HCT116 (cell line): ENCODE data around the gene POLE. TPM values are rescaled to one million over a fixed set of nuclear protein-coding genes. Genes with fewer than 3 reads are reported as not detected.

Experiments
- ATAC-seq: fragments of 200-7000 bp; cut with Tn5 transposase; 2 replicates; pipeline ENCODE4 v1.9.1; 2020; ENCODE audit warnings: mild to moderate bottlenecking, moderate library complexity
- BruUV-seq: library from RNA; stranded (reverse); fragments of 400-500 nt; replicated peaks from 2 replicates; lab custom pipeline; 2021; lab: Mats Ljungman, UMichigan
- CTCF ChIA-PET: fragments of 300-600 bp; sonication (Branson Sonifier 250); formaldehyde crosslinking; loops from one replicate; lab custom pipeline; 2021; ENCODE audit warnings: antibody characterized with exemption; lab: Charles Lee
- POLR2A ChIA-PET: fragments of 300-600, 350-600 bp; sonication (Branson Sonifier 250); formaldehyde crosslinking; loops from one replicate; lab custom pipeline; 2021; ENCODE audit warnings: antibody characterized with exemption; lab: Charles Lee
- RAD21 ChIA-PET, 2 experiments: fragments of 300-600 bp; sonication (Branson Sonifier 250); formaldehyde crosslinking; loops; one replicate each; lab custom pipeline; 2023; ENCODE audit warnings: low total read pairs in 2 of 2; ENCODE audit not compliant: uncharacterized antibody in 2 of 2, unreplicated experiment in 2 of 2, low non-redundant PET in 1 of 2; lab: Charles Lee
- DNase-seq: peaks from one replicate; pipeline ENCODE4 v3.0.0-alpha.2; 2010; ENCODE audit warnings: low read depth, low spot score
- H2AFZ ChIP-seq: fragments of 200-600 bp; shearing (Covaris generic), sonication (generic); 2 replicates; pipeline ENCODE4 v1.6.1; 2017; ENCODE audit warnings: low read depth, mixed run types, mixed read lengths, antibody characterized with exemption, low read length; ENCODE audit not compliant: poor library complexity, severe bottlenecking
- H3K27ac ChIP-seq: 2 replicates; pipeline ENCODE4 v1.5.1; 2012; ENCODE audit warnings: low read depth, low read length
- H3K27me3 ChIP-seq: fragments of 200-600 bp; sonication (generic); 2 replicates; pipeline ENCODE4 v1.6.1; 2016; ENCODE audit warnings: mixed run types, low read length, mixed read lengths; ENCODE audit not compliant: insufficient read depth
- H3K36me3 ChIP-seq, 2 experiments: fragments of 200-500 bp in 1 of 2; fragments of 200-600 bp in 1 of 2; sonication (Bioruptor generic) in 1 of 2; sonication (generic) in 1 of 2; 2 replicates each; pipeline versions ENCODE4 v1.5.1 to v1.6.1; 2014 to 2016; ENCODE audit warnings: low read length in 2 of 2, inconsistent platforms in 1 of 2, mixed read lengths in 1 of 2, mixed run types in 1 of 2; ENCODE audit not compliant: insufficient read depth in 2 of 2, control insufficient read depth in 1 of 2
- H3K4me1 ChIP-seq, 2 experiments: fragments of 200-600 bp in 1 of 2; sonication (generic) in 1 of 2; 2 replicates each; pipeline versions ENCODE4 v1.5.1 to v1.6.1; 2012 to 2017; ENCODE audit warnings: low read length in 2 of 2, inconsistent platforms in 1 of 2, mild to moderate bottlenecking in 1 of 2, mixed read lengths in 1 of 2, mixed run types in 1 of 2, moderate library complexity in 1 of 2; ENCODE audit not compliant: insufficient read depth in 2 of 2, control insufficient read depth in 1 of 2
- H3K4me2 ChIP-seq: fragments of 200-600 bp; sonication (generic); 2 replicates; pipeline ENCODE4 v1.6.1; 2017; ENCODE audit warnings: mixed run types, low read length, mixed read lengths
- H3K4me3 ChIP-seq, 2 experiments: fragments of 200-600 bp in 1 of 2; sonication (generic) in 1 of 2; replicated peaks in 1 of 2; 2 replicates each; pipeline ENCODE4 v1.5.1; 2011 to 2016; ENCODE audit warnings: low read length in 2 of 2, control low read depth in 1 of 2, low read depth in 1 of 2, mild to moderate bottlenecking in 1 of 2, mixed read lengths in 1 of 2, mixed run types in 1 of 2
- H3K79me2 ChIP-seq: fragments of 200-600 bp; sonication (generic); 2 replicates; pipeline ENCODE4 v1.6.1; 2017; ENCODE audit warnings: mild to moderate bottlenecking, mixed run types, low read length, moderate library complexity, mixed read lengths; ENCODE audit not compliant: insufficient read depth
- H3K9ac ChIP-seq: fragments of 200-600 bp; sonication (generic); 2 replicates; pipeline ENCODE4 v1.6.1; 2016; ENCODE audit warnings: low read length, mixed read lengths
- H3K9me2 ChIP-seq: fragments of 200-600 bp; sonication (generic), shearing (Covaris generic); 2 replicates; pipeline ENCODE4 v1.6.1; 2017; ENCODE audit warnings: mixed run types, mild to moderate bottlenecking, moderate library complexity; ENCODE audit not compliant: insufficient read depth
- H3K9me3 ChIP-seq, 2 experiments: fragments of 200-500 bp in 1 of 2; fragments of 200-600 bp in 1 of 2; sonication (Bioruptor generic) in 1 of 2; sonication (generic) in 1 of 2; 2 replicates each; pipeline ENCODE4 v1.6.1; 2014 to 2017; ENCODE audit warnings: low read length in 2 of 2, mixed read lengths in 2 of 2, inconsistent platforms in 1 of 2, low read depth in 1 of 2, mild to moderate bottlenecking in 1 of 2, mixed run types in 1 of 2, moderate library complexity in 1 of 2; ENCODE audit not compliant: control insufficient read depth in 1 of 2, insufficient read depth in 1 of 2
- H4K20me1 ChIP-seq: fragments of 200-600 bp; sonication (generic), shearing (Covaris generic); 2 replicates; pipeline ENCODE4 v1.6.1; 2017; ENCODE audit warnings: mixed run types, mild to moderate bottlenecking, moderate library complexity; ENCODE audit not compliant: insufficient read depth
- SIN3A ChIP-seq: IDR thresholded peaks from 2 replicates; pipeline ENCODE4 v1.6.1; 2012; ENCODE audit warnings: low read depth
- TCF7L2 ChIP-seq: IDR thresholded peaks from 2 replicates; pipeline ENCODE4 v1.7.0; 2011; ENCODE audit warnings: borderline replicate concordance, inconsistent platforms; ENCODE audit not compliant: insufficient read depth, insufficient read length; ENCODE audit errors: extremely low read depth
- intact Hi-C: fragments of 100-400 bp; cut with micrococcal nuclease; formaldehyde crosslinking; loops from 2 replicates; pipeline ENCODE4 v1.10.0; 2022
- total RNA-seq: library from RNA; stranded (reverse); gene quantifications from one replicate; pipeline ENCODE4 v1.2.1, GENCODE V29; 2021; ENCODE audit not compliant: unreplicated experiment
- TF ChIP-seq, protein P1 (sequence below): IDR thresholded peaks from 2 replicates; pipeline ENCODE4 v1.6.1; 2012; ENCODE audit warnings: low read depth
- TF ChIP-seq, protein P2 (sequence below): IDR thresholded peaks from 2 replicates; pipeline ENCODE4 v1.6.1; 2011; ENCODE audit warnings: mild to moderate bottlenecking, low read length, moderate library complexity; ENCODE audit not compliant: insufficient replicate concordance; ENCODE audit errors: extremely low read depth
- TF ChIP-seq, protein P3 (sequence below): IDR thresholded peaks from 2 replicates; pipeline ENCODE4 v1.6.1; 2012

The POLE gene
- total RNA-seq, 1 experiment from 2014 or later: 128 TPM

DNA sequence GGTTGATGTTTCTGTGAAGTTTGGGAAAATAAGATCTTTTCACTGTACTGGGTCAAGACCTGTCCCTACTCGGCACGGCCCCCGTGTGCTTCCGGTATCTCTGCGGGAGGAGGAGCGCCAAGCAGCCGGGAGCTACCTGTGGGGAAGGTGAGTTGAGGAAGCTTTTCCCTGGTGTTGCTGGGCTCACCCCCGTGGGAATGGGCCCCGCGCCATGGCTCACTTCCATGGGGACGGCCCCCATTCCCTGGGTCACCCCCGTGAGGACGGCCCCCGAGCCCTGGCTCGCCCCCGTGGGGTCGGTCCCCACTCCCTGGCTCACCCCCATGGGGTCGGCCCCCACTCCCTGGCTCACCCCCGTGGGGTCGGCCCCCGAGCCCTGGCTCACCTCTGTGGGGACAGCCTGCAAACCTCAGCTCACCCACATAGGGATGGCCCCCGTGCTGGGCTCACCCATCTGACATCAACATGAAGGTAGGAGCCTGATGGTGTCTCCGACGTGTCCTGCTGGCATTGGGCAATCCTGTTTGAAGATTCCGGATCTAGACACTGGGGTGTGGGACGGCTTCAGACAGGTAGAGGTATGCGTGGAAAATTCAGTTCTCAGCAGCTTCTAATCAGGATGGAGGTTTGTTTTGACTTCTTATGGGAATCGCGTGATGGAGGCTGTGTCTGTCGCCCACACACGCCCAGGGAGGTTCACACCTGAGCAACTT is 85.8 kb downstream of the POLE start:
- H3K9me3 ChIP-seq: no peaks in the 10 kb centered on the region
- no peaks in the 10 kb centered on the region for H3K9me2 ChIP-seq
- DNase-seq (no peak), ATAC-seq (no peak)
- BruUV-seq: no TSS peak
- no peaks in the 10 kb centered on the region for H4K20me1 ChIP-seq
- ChIA-PET RAD21 (no interaction called here), POLR2A (no interaction called here), CTCF (interaction anchor here (2.3 kb wide), 1 partner anchor 13 kb away, joined by 7 read pairs; no protein-coding TSS in a partner anchor)
- TF ChIP-seq, protein P1, sequence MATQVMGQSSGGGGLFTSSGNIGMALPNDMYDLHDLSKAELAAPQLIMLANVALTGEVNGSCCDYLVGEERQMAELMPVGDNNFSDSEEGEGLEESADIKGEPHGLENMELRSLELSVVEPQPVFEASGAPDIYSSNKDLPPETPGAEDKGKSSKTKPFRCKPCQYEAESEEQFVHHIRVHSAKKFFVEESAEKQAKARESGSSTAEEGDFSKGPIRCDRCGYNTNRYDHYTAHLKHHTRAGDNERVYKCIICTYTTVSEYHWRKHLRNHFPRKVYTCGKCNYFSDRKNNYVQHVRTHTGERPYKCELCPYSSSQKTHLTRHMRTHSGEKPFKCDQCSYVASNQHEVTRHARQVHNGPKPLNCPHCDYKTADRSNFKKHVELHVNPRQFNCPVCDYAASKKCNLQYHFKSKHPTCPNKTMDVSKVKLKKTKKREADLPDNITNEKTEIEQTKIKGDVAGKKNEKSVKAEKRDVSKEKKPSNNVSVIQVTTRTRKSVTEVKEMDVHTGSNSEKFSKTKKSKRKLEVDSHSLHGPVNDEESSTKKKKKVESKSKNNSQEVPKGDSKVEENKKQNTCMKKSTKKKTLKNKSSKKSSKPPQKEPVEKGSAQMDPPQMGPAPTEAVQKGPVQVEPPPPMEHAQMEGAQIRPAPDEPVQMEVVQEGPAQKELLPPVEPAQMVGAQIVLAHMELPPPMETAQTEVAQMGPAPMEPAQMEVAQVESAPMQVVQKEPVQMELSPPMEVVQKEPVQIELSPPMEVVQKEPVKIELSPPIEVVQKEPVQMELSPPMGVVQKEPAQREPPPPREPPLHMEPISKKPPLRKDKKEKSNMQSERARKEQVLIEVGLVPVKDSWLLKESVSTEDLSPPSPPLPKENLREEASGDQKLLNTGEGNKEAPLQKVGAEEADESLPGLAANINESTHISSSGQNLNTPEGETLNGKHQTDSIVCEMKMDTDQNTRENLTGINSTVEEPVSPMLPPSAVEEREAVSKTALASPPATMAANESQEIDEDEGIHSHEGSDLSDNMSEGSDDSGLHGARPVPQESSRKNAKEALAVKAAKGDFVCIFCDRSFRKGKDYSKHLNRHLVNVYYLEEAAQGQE: no peak
- no peak for TF ChIP-seq TCF7L2
- TF ChIP-seq, protein P2, sequence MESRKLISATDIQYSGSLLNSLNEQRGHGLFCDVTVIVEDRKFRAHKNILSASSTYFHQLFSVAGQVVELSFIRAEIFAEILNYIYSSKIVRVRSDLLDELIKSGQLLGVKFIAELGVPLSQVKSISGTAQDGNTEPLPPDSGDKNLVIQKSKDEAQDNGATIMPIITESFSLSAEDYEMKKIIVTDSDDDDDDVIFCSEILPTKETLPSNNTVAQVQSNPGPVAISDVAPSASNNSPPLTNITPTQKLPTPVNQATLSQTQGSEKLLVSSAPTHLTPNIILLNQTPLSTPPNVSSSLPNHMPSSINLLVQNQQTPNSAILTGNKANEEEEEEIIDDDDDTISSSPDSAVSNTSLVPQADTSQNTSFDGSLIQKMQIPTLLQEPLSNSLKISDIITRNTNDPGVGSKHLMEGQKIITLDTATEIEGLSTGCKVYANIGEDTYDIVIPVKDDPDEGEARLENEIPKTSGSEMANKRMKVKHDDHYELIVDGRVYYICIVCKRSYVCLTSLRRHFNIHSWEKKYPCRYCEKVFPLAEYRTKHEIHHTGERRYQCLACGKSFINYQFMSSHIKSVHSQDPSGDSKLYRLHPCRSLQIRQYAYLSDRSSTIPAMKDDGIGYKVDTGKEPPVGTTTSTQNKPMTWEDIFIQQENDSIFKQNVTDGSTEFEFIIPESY: no peak
- TF ChIP-seq, protein P3, sequence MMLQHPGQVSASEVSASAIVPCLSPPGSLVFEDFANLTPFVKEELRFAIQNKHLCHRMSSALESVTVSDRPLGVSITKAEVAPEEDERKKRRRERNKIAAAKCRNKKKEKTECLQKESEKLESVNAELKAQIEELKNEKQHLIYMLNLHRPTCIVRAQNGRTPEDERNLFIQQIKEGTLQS: no peak
- TF ChIP-seq SIN3A: no peak
- no peak overlapping the region for H3K4me3 ChIP-seq
- H3K27ac ChIP-seq: no peak overlapping the region
- H3K4me2 ChIP-seq: no peak overlapping the region
- H3K27me3 ChIP-seq: no peaks in the 10 kb centered on the region
- H2AFZ ChIP-seq: no peak overlapping the region
- peaks cover 5 to 20% of the 10 kb centered on the region in 2 experiments for H3K4me1 ChIP-seq
- intact Hi-C loops: no loop called here
- H3K9ac ChIP-seq: no peak overlapping the region
- H3K79me2 ChIP-seq: no peaks in the 10 kb centered on the region
- no peaks in the 10 kb centered on the region for H3K36me3 ChIP-seq
